HG02981 (cell line): Measurements from ENCODE around the gene TEDC2.

ENCODE experiments used
- ATAC-seq: cut with Tn5 transposase; IDR thresholded peaks from one replicate; pipeline ENCODE4 v1.9.1; 2021; ENCODE audit warnings: mild to moderate bottlenecking, moderate library complexity; ENCODE audit not compliant: unreplicated experiment

TEDC2 gene

GRCh38 chr16:2490190-2491105, 30.5 kb downstream of the TEDC2 start:
- no peak for ATAC-seq

- no peak for ATAC-seq
Measured at GRCh38 chr16:2492292-2492691, 32.4 kb downstream of the TEDC2 start.

- no peak for ATAC-seq
Measured at GRCh38 chr16:2493605-2494004, 33.7 kb downstream of the TEDC2 start.

GRCh38 chr16:2494616-2495015, 34.7 kb downstream of the TEDC2 start:
- ATAC-seq, result no peak

GRCh38 chr16:2495041-2495440, 35.1 kb downstream of the TEDC2 start:
- no peak for ATAC-seq

GRCh38 chr16:2496223-2497115, 36.6 kb downstream of the TEDC2 start:
- no peak for ATAC-seq

- ATAC-seq, result no peak
Measured at GRCh38 chr16:2497116-2497630, 37.3 kb downstream of the TEDC2 start.

GRCh38 chr16:2497695-2498484, 38.0 kb downstream of the TEDC2 start:
- no peak for ATAC-seq

- ATAC-seq, result no peak
Measured at GRCh38 chr16:2498531-2499253, 38.8 kb downstream of the TEDC2 start.

GRCh38 chr16:2499454-2499853, 39.5 kb downstream of the TEDC2 start:
- ATAC-seq, result no peak

GRCh38 chr16:2499890-2500429, 40.1 kb downstream of the TEDC2 start:
- no peak for ATAC-seq

- ATAC-seq, result no peak
Measured at GRCh38 chr16:2500430-2500917, 40.6 kb downstream of the TEDC2 start.

- ATAC-seq, result no peak
Measured at GRCh38 chr16:2500918-2501750, 41.2 kb downstream of the TEDC2 start.

GRCh38 chr16:2501946-2502895, 42.3 kb downstream of the TEDC2 start:
- ATAC-seq, result no peak

- ATAC-seq, result no peak
Measured at GRCh38 chr16:2505695-2506094, 45.8 kb downstream of the TEDC2 start.

GRCh38 chr16:2507052-2507659, 47.2 kb downstream of the TEDC2 start:
- ATAC-seq, result peak; percentile 70

- ATAC-seq, result peak; percentile 6
Measured at GRCh38 chr16:2507665-2508064, 47.8 kb downstream of the TEDC2 start.
